ENCODE results near the gene B4GALT3.

Gene B4GALT3

GRCh38 chr1:161171696-161172095, 5.6 kb downstream of the B4GALT3 start (continued):
- TF ChIP-seq POU6F1 (CRISPR knock-in tag; IDR thresholded peaks at IDR 0.05; ENCODE audit: borderline replicate concordance, low read depth), result no peak
- no peak for TF ChIP-seq ZFP3 (CRISPR knock-in tag; IDR thresholded peaks at IDR 0.05)

- ATAC-seq, result no peak
- no peak for TF ChIP-seq ARNTL (CRISPR knock-in tag; IDR thresholded peaks at IDR 0.05; ENCODE audit: borderline replicate concordance, low read depth)
- TF ChIP-seq ISL1 (CRISPR knock-in tag; IDR thresholded peaks at IDR 0.05), result no peak
- no peak for TF ChIP-seq ZC3H10 (CRISPR knock-in tag; IDR thresholded peaks at IDR 0.05)
- no peak for TF ChIP-seq ZFP3 (CRISPR knock-in tag; IDR thresholded peaks at IDR 0.05)
- no peak for TF ChIP-seq TCF4 (CRISPR knock-in tag; IDR thresholded peaks at IDR 0.05; ENCODE audit: borderline replicate concordance)
- no peak for TF ChIP-seq CSDC2 (CRISPR knock-in tag; IDR thresholded peaks at IDR 0.05)
- TF ChIP-seq POU6F1 (CRISPR knock-in tag; IDR thresholded peaks at IDR 0.05; ENCODE audit: borderline replicate concordance, low read depth), result no peak
- TF ChIP-seq RARB (CRISPR knock-in tag; IDR thresholded peaks at IDR 0.05), result no peak
- TF ChIP-seq TSHZ2 (CRISPR knock-in tag; IDR thresholded peaks at IDR 0.05), result no peak
Observed at GRCh38 chr1:161171191-161171590, 6.1 kb downstream of the B4GALT3 start.

DNA sequence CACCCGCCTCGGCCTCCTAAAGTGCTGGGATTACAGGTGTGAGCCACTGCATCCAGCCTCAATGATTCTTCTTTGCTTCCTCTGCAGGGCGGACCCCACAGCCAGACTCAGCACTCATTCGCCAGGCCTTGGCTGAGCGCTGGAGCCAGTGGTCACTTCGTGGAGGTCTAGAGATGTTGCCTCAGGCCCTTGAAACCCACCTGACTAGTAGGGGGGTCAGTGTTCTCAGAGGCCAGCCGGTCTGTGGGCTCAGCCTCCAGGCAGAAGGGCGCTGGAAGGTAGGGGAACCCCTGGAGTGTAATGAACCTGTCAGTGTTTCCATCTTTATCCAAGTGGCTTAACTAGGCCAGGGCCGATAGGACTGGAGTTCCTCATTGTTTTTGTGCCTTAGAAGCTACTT, 8.4 kb downstream of the B4GALT3 start:
- no peak for TF ChIP-seq RARB (CRISPR knock-in tag; IDR thresholded peaks at IDR 0.05)
- TF ChIP-seq, protein P1, sequence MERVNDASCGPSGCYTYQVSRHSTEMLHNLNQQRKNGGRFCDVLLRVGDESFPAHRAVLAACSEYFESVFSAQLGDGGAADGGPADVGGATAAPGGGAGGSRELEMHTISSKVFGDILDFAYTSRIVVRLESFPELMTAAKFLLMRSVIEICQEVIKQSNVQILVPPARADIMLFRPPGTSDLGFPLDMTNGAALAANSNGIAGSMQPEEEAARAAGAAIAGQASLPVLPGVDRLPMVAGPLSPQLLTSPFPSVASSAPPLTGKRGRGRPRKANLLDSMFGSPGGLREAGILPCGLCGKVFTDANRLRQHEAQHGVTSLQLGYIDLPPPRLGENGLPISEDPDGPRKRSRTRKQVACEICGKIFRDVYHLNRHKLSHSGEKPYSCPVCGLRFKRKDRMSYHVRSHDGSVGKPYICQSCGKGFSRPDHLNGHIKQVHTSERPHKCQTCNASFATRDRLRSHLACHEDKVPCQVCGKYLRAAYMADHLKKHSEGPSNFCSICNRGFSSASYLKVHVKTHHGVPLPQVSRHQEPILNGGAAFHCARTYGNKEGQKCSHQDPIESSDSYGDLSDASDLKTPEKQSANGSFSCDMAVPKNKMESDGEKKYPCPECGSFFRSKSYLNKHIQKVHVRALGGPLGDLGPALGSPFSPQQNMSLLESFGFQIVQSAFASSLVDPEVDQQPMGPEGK (CRISPR knock-in tag; IDR thresholded peaks at IDR 0.05; ENCODE audit: borderline replicate concordance), result no peak
- TF ChIP-seq CREB5 (CRISPR knock-in tag; IDR thresholded peaks at IDR 0.05; ENCODE audit: low read depth), result no peak
- TF ChIP-seq ZC3H10 (CRISPR knock-in tag; IDR thresholded peaks at IDR 0.05), result no peak
- no peak for TF ChIP-seq ZNF70 (CRISPR knock-in tag; IDR thresholded peaks at IDR 0.05)
- TF ChIP-seq TOX (CRISPR knock-in tag; IDR thresholded peaks at IDR 0.05; ENCODE audit: borderline replicate concordance), result no peak
- no peak for TF ChIP-seq CSDC2 (CRISPR knock-in tag; IDR thresholded peaks at IDR 0.05)
- no peak for TF ChIP-seq OSR1 (CRISPR knock-in tag; IDR thresholded peaks at IDR 0.05)
- no peak for TF ChIP-seq ZFP30 (CRISPR knock-in tag; IDR thresholded peaks at IDR 0.05)
- no peak for TF ChIP-seq ESRRG (CRISPR knock-in tag; IDR thresholded peaks at IDR 0.05)
- TF ChIP-seq ZNF565 (CRISPR knock-in tag; conservative IDR thresholded peaks at IDR 0.05; ENCODE audit: low read depth), result no peak
- TF ChIP-seq BACH2 (CRISPR knock-in tag; IDR thresholded peaks at IDR 0.05; ENCODE audit: borderline replicate concordance), result no peak
- no peak for TF ChIP-seq ZFP3 (CRISPR knock-in tag; IDR thresholded peaks at IDR 0.05)
- no peak for TF ChIP-seq TCF4 (CRISPR knock-in tag; IDR thresholded peaks at IDR 0.05; ENCODE audit: borderline replicate concordance)
- TF ChIP-seq SNAI2 (CRISPR knock-in tag; IDR thresholded peaks at IDR 0.05), result no peak
- no peak for TF ChIP-seq TSHZ2 (CRISPR knock-in tag; IDR thresholded peaks at IDR 0.05)
- TF ChIP-seq ARNTL (CRISPR knock-in tag; IDR thresholded peaks at IDR 0.05; ENCODE audit: borderline replicate concordance, low read depth), result no peak
- TF ChIP-seq, protein P2, sequence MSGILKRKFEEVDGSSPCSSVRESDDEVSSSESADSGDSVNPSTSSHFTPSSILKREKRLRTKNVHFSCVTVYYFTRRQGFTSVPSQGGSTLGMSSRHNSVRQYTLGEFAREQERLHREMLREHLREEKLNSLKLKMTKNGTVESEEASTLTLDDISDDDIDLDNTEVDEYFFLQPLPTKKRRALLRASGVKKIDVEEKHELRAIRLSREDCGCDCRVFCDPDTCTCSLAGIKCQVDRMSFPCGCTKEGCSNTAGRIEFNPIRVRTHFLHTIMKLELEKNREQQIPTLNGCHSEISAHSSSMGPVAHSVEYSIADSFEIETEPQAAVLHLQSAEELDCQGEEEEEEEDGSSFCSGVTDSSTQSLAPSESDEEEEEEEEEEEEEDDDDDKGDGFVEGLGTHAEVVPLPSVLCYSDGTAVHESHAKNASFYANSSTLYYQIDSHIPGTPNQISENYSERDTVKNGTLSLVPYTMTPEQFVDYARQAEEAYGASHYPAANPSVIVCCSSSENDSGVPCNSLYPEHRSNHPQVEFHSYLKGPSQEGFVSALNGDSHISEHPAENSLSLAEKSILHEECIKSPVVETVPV (CRISPR knock-in tag; IDR thresholded peaks at IDR 0.05), result no peak
- no peak for ATAC-seq

Data from SK-N-SH treated with all-trans-retinoic acid at 6 μM for 48 hours (cell line).